HG03378 (cell line): ENCODE results near the gene STARD6.
"Not testable (repeated sequence)": the region's sequence is repeated elsewhere in the genome, so short reads cannot be mapped to it uniquely, and the experiment has no call there.

Experiments used
- ATAC-seq: cut with Tn5 transposase; IDR thresholded peaks from one replicate; pipeline ENCODE4 v1.9.1; 2021; ENCODE audit warnings: mild to moderate bottlenecking, moderate library complexity; ENCODE audit not compliant: unreplicated experiment

Gene STARD6

GRCh38 chr18:54357660-54358494 is at the start of gene STARD6, which contains the start of gene C18orf54:
STARD6 (minus strand) TSS chr18:54357858; CDS start chr18:54354573, 3,285 bp downstream.
C18orf54 (plus strand) TSS chr18:54357906; CDS start chr18:54360573, 2,667 bp downstream.
- peak; percentile 89 for ATAC-seq

GRCh38 chr18:54405290-54405689 is 47.6 kb upstream of the STARD6 start:
- ATAC-seq = no peak

GRCh38 chr18:54396760-54397159 is 39.1 kb upstream of the STARD6 start:
- no peak for ATAC-seq

- ATAC-seq = no peak
These were observed 36.1 kb upstream of the STARD6 start for GRCh38 chr18:54393648-54394294.

GRCh38 chr18:54392543-54393023 is 34.9 kb upstream of the STARD6 start:
- peak; percentile 71 for ATAC-seq

GRCh38 chr18:54390838-54391237 is 33.2 kb upstream of the STARD6 start:
- no peak for ATAC-seq

GRCh38 chr18:54389143-54389505 is 31.5 kb upstream of the STARD6 start:
- peak; percentile 16 for ATAC-seq

GRCh38 chr18:54388203-54389142 is 30.8 kb upstream of the STARD6 start:
- ATAC-seq = peak; percentile 93

- no peak for ATAC-seq
These were observed 30.0 kb upstream of the STARD6 start for GRCh38 chr18:54387631-54388030.

GRCh38 chr18:54386800-54387495 is 29.3 kb upstream of the STARD6 start:
- ATAC-seq = not testable (repeated sequence)

- ATAC-seq = no peak
These were observed 28.4 kb upstream of the STARD6 start for GRCh38 chr18:54386043-54386442.

- no peak for ATAC-seq
These were observed 25.1 kb upstream of the STARD6 start for GRCh38 chr18:54382733-54383252.

- ATAC-seq = no peak
These were observed 24.4 kb upstream of the STARD6 start for GRCh38 chr18:54382076-54382475.

- no peak for ATAC-seq
These were observed 24.0 kb upstream of the STARD6 start for GRCh38 chr18:54381640-54382039.

GRCh38 chr18:54378057-54378456 is 20.4 kb upstream of the STARD6 start:
- no peak for ATAC-seq

GRCh38 chr18:54360406-54360805 is 2.7 kb upstream of the STARD6 start:
- no peak for ATAC-seq

GRCh38 chr18:54359233-54359632 is 1.6 kb upstream of the STARD6 start:
- ATAC-seq = no peak

GRCh38 chr18:54358495-54359040 is 910 bp upstream of the STARD6 start:
- ATAC-seq = peak; percentile 18

- ATAC-seq = no peak
These were observed 487 bp downstream of the STARD6 start for GRCh38 chr18:54357082-54357659.
